Endothelial cell of umbilical vein (primary cell): ENCODE data around the gene ENOX2. TPM values are rescaled to one million over a fixed set of nuclear protein-coding genes. Genes with fewer than 3 reads are reported as not detected.

Experiments
- BruUV-seq: library from RNA; stranded (reverse); fragments of 400-500 nt; replicated peaks from 2 replicates; lab custom pipeline; 2021; lab: Mats Ljungman, UMichigan
- CTCF ChIA-PET: fragments of 300-600, 350-600 bp; sonication (Branson Sonifier 250); formaldehyde crosslinking; loops from one replicate; lab custom pipeline; 2021; ENCODE audit warnings: antibody characterized with exemption, inconsistent platforms; lab: Charles Lee
- POLR2A ChIA-PET: fragments of 300-600, 350-600 bp; sonication (Branson Sonifier 250); formaldehyde crosslinking; loops from one replicate; lab custom pipeline; 2021; ENCODE audit warnings: antibody characterized with exemption, inconsistent platforms; lab: Charles Lee
- DNase-seq: peaks from one replicate; pipeline ENCODE4 v3.0.0-alpha.2; 2011; ENCODE audit warnings: low read depth, low spot score
- FAIRE-seq: peaks from 2 replicates; lab custom pipeline; 2011; peaks lifted over from hg19 to GRCh38; lab: Jason Lieb, UNC
- H2AFZ ChIP-seq: 2 replicates; pipeline ENCODE4 v1.6.0; 2012; ENCODE audit warnings: low read depth, low read length, control low read depth, inconsistent platforms
- H3K27ac ChIP-seq: 2 replicates; pipeline ENCODE4 v1.5.1; 2011; ENCODE audit warnings: low read depth, mild to moderate bottlenecking, control low read depth, low read length, moderate library complexity; ENCODE audit not compliant: insufficient read depth
- H3K27me3 ChIP-seq, 2 experiments: 2 replicates each; pipeline versions ENCODE4 v1.6.0 to v1.6.1; 2011; ENCODE audit warnings: low read length in 2 of 2, mixed read lengths in 1 of 2; ENCODE audit not compliant: control insufficient read depth in 2 of 2, insufficient read depth in 2 of 2
- H3K36me3 ChIP-seq, 2 experiments: 2 replicates in 1 of 2; 3 replicates in 1 of 2; pipeline ENCODE4 v1.5.1; 2011; ENCODE audit warnings: low read length in 2 of 2, mild to moderate bottlenecking in 1 of 2, moderate library complexity in 1 of 2; ENCODE audit not compliant: control insufficient read depth in 2 of 2, insufficient read depth in 2 of 2; ENCODE audit errors: extremely low read depth in 1 of 2
- H3K4me1 ChIP-seq: 3 replicates; pipeline ENCODE4 v1.5.1; 2011; ENCODE audit warnings: mild to moderate bottlenecking, low read length; ENCODE audit not compliant: control insufficient read depth, insufficient read depth; ENCODE audit errors: extremely low read depth
- H3K4me2 ChIP-seq: 2 replicates; pipeline ENCODE4 v1.6.1; 2011; ENCODE audit warnings: low read length, control low read depth, mixed read lengths; ENCODE audit not compliant: insufficient read depth
- H3K4me3 ChIP-seq, 3 experiments: fragments of 200-600 bp in 1 of 3; sonication (generic), shearing (Covaris generic) in 1 of 3; replicated peaks in 1 of 3; 2 replicates each; pipeline ENCODE4 v1.5.1; 2011 to 2016; ENCODE audit warnings: control low read depth in 3 of 3, low read length in 3 of 3, mild to moderate bottlenecking in 2 of 3, inconsistent platforms in 1 of 3, low read depth in 1 of 3, moderate library complexity in 1 of 3; ENCODE audit not compliant: insufficient read depth in 1 of 3
- H3K79me2 ChIP-seq: 2 replicates; pipeline ENCODE4 v1.6.0; 2012; ENCODE audit warnings: low read length, inconsistent platforms; ENCODE audit not compliant: control insufficient read depth, insufficient read depth
- H3K9ac ChIP-seq: replicated peaks from 2 replicates; pipeline ENCODE3; 2011; ENCODE audit warnings: low read length, control low read depth; ENCODE audit not compliant: insufficient read depth; ENCODE audit errors: extremely low read depth
- H3K9me1 ChIP-seq: replicated peaks from 3 replicates; pipeline ENCODE4 v1.6.0; 2011; ENCODE audit warnings: mild to moderate bottlenecking, low read length; ENCODE audit not compliant: control insufficient read depth, insufficient read depth; ENCODE audit errors: extremely low read depth
- H3K9me3 ChIP-seq: replicated peaks from 2 replicates; pipeline ENCODE4 v1.5.1; 2012; ENCODE audit warnings: low read length, inconsistent platforms; ENCODE audit not compliant: control insufficient read depth, insufficient read depth
- H4K20me1 ChIP-seq: replicated peaks from 2 replicates; pipeline ENCODE3; 2011; ENCODE audit warnings: mild to moderate bottlenecking, low read length; ENCODE audit not compliant: control insufficient read depth, insufficient read depth; ENCODE audit errors: extremely low read depth
- CTCF ChIP-seq, 2 donors: IDR thresholded peaks; 1 replicate in 1 of 2; 2 replicates in 1 of 2; pipeline ENCODE4 v1.5.1; 2011; ENCODE audit warnings: low read length in 2 of 2, mild to moderate bottlenecking in 2 of 2, moderate library complexity in 2 of 2, control low read depth in 1 of 2, inconsistent platforms in 1 of 2, low read depth in 1 of 2; ENCODE audit not compliant: insufficient read depth in 1 of 2; ENCODE audit errors: extremely low read depth in 1 of 2
- JUN ChIP-seq: IDR thresholded peaks from 2 replicates; pipeline ENCODE4 v1.6.1; 2011; ENCODE audit warnings: borderline replicate concordance, low read depth; ENCODE audit not compliant: insufficient read length, insufficient read depth
- dilution Hi-C: fragments of 300-500 bp; cut with MboI; formaldehyde crosslinking; loops from one replicate; pipeline ENCODE4 v1.15.0; 2019; ENCODE audit warnings: low sequenced_read_pairs; ENCODE audit not compliant: extremely low pct_ligation_motif_present
- intact Hi-C: fragments of 100-400 bp; cut with micrococcal nuclease; formaldehyde crosslinking; loops from one replicate; pipeline ENCODE4 v1.10.0; 2022
- polyA plus RNA-seq, 4 experiments: library from polyadenylated mRNA; depleted of rRNA in 3 of 4; stranded (reverse) in 3 of 4; unstranded in 1 of 4; fragments of >200 nt; gene quantifications; 2 replicates each; pipeline versions ENCODE4 v1.2.1 to v1.2.3, GENCODE V29; 2011 to 2012; ENCODE audit warnings: missing spikeins in 1 of 4
- total RNA-seq: library from RNA; stranded (reverse); gene quantifications from 2 replicates; pipeline ENCODE4 v1.2.3, GENCODE V29; 2021

ENOX2 gene
- total and polyA plus RNA-seq, 2 donors (not counting 3 experiments of a cell fraction or from before 2014, with no cell fraction given), result 5.5 to 13.1 TPM

- H3K36me3 ChIP-seq, result no peaks in the 10 kb centered on the region
- peak; percentile 58 for DNase-seq
- H3K4me1 ChIP-seq, result peaks cover 16% of the 10 kb centered on the region
- no TSS peak for BruUV-seq
- ChIA-PET CTCF (interaction anchor here (0.7 to 0.8 kb wide), 2 partner anchors 30 to 212 kb away, joined by 3 read pairs; no protein-coding TSS in a partner anchor), POLR2A (no interaction called here)
- dilution Hi-C loops, result no loop called here
- no peak overlapping the region for H3K9ac ChIP-seq
- FAIRE-seq, result peak; percentile 77
- H3K4me2 ChIP-seq, result peak overlapping the region; percentile 34
- no peak overlapping the region for H3K27ac ChIP-seq
- no peak for TF ChIP-seq CTCF (IDR thresholded peaks at IDR 0.05; ENCODE audit: extremely low read depth in 1 of 2, insufficient read depth in 1 of 2, low read depth in 1 of 2, low read length in 2 of 2)
- peak; percentile 5 for TF ChIP-seq JUN
- intact Hi-C loops, result no loop called here
- no peaks in the 10 kb centered on the region for H3K27me3 ChIP-seq
- H3K9me3 ChIP-seq, result no peaks in the 10 kb centered on the region
- no peak overlapping the region for H3K4me3 ChIP-seq
- peak overlapping the region; percentile 62 for H2AFZ ChIP-seq
- no peaks in the 10 kb centered on the region for H3K79me2 ChIP-seq
- no peaks in the 10 kb centered on the region for H3K9me1 ChIP-seq
- no peaks in the 10 kb centered on the region for H4K20me1 ChIP-seq
Measured at GRCh38 chrX:130704053-130705038, 198.7 kb downstream of the ENOX2 start.
